SIG-M5 treated with dmso at 0.1 percent for 504 hours (cell line): ENCODE results near the gene ARHGDIB.

ENCODE experiments used
- DNase-seq: peaks from one replicate; lab custom pipeline; 2025; ENCODE audit not compliant: unreplicated experiment; lab: John Stamatoyannopoulos, UW

ARHGDIB gene

GRCh38 chr12:14931791-14932560 is 29.4 kb downstream of the ARHGDIB start:
- DNase-seq = no peak

- DNase-seq = no peak
Observed at GRCh38 chr12:14931359-14931758, 30.0 kb downstream of the ARHGDIB start.

DNA sequence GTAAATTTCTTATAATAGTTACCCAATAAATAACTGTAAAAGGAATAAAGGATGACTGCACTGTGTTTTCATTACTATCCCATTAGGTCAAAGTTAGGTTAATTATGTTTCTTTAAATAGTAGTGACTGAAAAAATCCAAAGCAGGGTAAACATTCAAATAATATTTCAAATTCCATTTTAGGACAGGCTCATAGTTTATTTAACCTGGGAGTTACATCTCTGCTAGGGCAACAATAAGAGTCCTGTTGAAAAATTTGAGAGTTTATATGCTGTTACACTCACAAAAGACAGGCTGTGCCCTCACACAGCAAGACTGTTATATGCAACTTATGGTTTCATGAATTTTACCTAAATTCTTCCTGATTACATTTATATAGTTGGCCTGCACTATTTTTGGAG is 31.1 kb downstream of the ARHGDIB start:
- DNase-seq = no peak

- DNase-seq = no peak
Observed at GRCh38 chr12:14928931-14929330, 32.5 kb downstream of the ARHGDIB start.

DNA sequence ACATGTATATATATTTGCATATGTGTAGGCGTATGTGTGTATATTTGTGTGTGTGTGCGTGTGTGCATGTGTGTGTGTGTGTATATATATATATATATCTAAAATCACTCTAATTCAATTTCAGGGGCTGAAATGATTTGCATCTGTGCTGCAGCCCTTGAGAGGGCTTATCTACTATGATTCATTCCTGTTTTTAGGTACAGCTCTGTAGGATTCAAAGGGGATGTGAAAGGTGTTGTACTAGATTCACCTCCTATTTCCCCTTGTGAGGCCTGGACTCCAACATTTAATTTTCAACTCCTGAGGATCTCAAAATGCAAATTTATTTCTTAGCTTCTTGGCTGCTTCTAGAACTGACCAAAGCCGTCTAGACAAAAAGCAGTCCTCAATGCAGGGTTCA is 34.1 kb downstream of the ARHGDIB start:
- DNase-seq = no peak

DNA sequence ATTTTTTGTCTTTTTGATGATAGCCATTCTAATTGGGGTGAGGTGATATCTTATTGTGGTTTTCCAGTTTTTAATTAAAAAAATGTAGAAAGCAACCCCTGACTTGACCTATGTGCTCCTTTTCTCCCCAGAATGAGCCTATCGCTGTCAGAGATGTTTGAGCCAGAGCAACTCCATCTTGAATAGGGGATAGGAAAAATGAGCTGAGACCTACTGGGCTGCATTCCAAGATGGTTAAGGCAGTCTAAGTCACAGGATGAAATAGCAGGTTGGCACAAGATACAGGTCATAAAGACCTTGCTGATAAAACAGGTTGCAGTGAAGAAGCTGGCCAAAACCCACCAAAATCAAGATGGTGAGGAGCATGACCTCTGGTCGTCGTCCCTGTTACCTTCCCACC is 36.9 kb downstream of the ARHGDIB start:
- no peak for DNase-seq

DNA sequence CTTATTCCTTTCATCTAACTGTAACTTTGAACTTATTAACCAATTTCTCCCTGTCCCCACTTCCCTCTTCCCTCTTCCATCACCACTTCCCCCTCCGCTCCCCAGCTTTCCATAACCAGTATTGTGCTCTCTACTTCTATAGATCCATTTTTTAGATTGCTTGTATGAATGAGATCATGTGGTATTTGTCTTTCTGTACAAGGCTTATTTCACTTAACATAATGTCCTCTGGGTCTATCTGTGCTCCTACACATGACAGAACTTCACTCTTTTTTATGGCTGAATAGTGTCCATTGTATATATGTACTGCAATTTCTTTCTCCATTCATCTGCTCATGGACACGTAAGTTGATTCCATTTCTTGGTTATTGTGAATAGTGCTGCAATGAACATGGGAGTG is 37.5 kb downstream of the ARHGDIB start:
- no peak for DNase-seq

DNA sequence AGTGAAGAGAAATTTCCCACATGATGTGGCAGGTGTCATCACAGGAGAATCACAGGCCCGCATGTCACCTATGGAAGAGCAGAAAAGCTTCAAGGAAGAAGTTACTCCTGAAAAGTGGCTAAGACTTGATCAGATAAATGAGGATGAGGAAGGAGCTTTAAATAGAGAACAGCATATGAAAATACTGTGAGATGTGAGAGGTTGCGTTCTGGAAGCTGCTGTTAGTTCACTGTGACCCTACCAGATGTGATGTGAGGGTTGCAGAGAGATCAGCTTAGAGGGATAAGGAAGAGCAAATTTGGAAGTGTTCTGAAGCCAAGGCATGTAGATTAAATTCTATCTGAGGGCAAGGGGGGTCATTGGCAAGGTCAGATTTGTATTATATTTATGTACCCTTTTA is 40.2 kb downstream of the ARHGDIB start:
- no peak for DNase-seq

- DNase-seq = no peak
Observed at GRCh38 chr12:14920475-14921126, 40.8 kb downstream of the ARHGDIB start.

DNA sequence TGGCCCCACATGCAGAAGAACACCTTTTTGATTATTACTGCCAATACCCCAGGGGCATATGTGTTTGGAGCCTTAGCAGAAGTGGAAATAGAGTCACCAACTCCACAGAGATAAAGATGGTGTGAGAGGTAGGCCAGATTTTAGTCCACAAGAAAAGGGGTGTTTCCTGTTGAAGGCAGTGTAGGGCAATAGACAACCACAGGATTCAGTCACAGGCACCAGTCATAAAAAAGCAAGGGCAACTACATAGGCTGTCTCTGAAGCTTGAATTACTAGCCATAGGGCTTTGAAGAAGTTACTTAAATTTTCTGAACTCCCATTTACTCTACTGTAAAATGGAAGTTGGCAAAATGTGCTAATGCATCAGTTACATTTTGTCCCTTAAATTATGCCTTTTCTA is 41.9 kb downstream of the ARHGDIB start:
- DNase-seq = no peak

DNA sequence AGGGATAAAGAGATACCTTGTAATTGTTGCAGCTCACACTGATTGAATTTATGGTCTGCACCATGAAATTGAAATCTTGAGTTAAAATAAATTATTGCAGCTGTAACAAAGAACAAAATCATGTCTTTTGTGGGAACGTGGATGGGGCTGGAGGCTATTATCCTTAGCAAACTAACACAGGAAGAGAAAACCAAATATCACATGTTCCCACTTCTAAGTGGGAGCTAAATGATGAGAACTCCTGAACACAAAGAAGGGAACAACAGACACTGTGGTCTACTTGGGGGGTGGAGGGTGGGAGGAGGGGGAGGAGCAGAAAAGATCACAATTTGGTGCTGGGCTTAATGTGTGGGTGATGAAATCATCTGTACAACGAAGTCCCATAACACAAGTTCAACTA is 45.7 kb downstream of the ARHGDIB start:
- DNase-seq = no peak

DNA sequence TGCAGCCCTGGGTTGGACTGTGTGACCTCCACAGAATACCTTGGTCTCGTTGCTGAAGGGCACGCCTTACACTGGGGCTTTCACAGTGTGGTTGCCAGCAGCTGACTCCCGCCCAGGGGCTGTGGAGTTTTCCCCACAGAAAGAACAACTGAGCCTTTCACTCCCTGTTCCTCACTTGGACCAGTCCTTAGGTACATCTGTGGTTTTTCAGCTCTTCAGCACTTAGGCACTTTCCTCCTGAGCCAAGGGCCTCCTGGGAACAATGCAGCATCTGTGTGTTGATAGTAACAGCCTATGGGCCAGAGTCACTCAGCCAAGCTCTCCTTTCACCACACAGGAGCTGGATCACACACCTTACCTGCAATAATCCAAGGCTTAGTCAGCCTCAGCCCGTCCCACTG is 48.0 kb downstream of the ARHGDIB start:
- no peak for DNase-seq

DNA sequence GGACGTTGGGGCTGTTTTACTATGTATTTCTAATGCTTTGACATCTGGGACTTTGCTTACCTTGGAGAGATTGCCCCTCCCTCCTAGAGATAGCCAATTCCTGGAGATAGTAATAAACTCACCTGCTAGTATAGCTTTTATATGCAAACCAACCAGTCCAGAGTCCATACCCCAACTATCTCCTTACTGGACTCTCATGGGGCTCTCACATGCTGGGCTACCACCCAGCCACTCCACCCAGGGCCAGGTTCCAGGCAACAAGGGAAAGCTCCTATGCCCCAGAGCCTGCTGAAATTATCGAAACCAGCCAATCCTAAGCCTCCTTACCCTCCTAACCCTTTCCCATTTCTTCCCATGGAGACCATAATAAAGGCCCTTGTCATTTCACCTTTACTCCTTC is 50.3 kb downstream of the ARHGDIB start:
- no peak for DNase-seq

DNA sequence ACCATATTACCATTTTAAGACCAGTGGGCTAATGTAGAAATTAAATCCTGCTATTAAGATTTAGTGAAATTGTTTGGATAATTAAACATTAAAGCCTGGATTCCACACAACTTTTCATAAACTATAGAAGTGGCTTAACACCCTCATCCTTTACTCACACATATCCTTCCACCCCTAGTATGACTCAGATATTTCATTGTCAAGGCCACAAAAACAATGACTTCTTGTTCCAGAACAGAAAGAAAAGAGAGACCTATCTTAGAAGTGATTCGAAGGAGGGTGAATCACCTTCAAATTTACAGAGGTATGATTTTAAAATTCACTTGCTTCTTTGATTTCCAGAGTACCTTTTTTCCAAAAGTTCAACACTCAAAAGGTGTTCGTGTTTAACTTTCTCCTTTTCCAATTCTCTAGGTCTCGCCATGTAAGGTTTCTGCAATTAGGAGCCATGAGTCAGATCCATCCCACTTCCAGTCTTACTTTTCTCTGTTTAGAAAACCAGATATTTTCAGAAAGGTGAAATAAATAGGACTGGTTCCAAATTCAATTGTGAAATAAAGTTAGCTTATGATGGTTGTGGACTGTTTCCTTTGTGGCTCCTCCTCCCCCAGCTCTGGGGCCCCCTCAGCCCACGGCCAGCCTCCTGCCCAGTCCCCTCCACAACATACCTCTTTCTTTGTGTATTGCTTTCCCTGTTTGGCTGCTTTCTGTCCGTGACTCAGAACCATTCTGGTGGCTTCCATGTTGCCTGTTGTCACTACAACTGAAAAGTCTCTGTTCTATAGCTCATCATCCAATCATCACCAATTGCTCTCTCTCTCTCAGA is 51.1 kb downstream of the ARHGDIB start:
- DNase-seq = no peak

- DNase-seq = peak; percentile 17
Observed at GRCh38 chr12:14907953-14908352, 53.4 kb downstream of the ARHGDIB start.

- no peak for DNase-seq
Observed at GRCh38 chr12:14906114-14906513, 55.3 kb downstream of the ARHGDIB start.

DNA sequence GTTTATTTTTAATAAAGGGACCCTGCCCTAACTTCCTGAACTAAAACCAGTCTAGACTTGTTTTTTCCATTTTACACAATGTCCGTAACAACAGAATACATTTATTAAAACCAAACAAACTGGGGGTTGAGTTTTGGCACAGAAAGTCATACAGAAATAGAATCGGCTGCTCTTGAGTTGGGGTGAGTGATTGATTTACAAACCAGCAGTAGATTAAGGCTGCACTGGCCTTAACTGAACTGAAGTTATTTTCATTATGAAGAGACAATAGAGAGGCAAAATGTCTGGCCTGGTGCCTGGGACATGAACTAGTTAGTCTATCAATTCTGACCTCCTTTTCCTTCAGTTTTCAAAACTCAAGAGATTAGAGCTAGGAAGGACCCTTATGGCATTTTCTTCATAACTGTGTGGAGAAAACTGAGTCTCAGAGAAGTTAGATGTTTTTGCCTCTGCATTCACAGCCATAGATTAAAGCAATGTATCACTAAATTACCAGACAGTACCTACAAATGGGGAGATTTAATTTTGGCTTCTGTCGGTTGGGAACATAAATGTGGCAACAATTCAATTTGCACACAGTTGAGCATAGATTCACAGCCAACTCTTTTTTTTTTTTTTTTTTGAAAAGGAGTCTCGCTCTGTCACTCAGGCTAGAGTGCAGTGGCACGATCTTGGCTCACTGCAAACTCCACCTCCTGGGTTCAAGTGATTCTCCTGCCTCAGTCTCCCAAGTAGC is 56.0 kb downstream of the ARHGDIB start:
- DNase-seq = no peak

- no peak for DNase-seq
Observed at GRCh38 chr12:14904854-14905253, 56.5 kb downstream of the ARHGDIB start.

DNA sequence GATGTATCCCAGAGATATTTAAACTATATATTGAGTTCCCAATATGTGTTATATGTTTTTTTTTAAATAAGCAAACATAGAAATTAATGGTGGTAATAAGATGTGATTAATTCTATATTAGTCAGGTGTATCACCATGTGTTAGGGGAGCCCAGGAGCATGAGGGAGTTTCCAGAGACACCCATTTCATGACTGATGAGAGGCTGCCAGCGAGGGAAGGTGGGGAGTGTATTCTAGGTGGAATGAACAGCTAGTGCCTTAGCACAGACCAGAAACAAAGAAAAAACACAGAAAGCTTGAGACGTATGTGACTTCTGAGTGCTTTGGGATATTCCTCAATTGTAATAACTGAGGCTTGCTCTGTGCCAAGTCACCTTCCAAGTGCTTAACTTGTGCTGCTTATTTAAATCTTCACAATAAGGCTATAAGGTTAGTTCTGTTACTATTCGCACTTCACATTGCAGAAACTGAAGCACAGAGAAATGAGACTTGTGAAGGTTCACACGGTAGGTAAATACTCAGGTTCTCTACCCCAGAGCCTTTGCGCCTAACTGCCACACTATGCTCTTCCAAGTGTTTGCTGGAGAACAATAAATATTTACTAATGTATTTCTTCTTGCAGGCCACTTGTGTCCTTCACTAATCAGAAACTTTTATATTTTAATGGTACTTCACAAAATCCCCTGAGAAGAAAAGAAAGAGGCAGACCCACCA is 57.9 kb downstream of the ARHGDIB start:
- no peak for DNase-seq

DNA sequence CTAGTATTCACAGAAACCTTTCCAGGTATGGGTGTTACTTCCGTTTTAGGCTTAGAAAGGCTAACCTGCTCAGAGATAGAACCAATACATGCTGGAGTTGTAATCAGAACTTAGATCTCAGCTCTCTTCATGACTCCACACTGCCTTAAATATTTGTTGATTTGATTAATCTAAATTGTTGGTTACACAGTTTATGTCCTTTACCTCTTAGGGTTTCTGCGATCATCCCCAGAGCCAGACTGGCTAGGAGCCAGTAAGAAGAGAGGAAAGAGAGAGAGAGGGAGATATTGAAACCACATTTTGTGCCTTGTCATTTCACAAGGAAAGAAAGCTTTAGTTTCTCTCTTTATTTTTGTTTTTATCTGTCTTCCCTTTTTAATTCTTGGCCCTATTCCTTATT is 58.9 kb downstream of the ARHGDIB start:
- DNase-seq = no peak

DNA sequence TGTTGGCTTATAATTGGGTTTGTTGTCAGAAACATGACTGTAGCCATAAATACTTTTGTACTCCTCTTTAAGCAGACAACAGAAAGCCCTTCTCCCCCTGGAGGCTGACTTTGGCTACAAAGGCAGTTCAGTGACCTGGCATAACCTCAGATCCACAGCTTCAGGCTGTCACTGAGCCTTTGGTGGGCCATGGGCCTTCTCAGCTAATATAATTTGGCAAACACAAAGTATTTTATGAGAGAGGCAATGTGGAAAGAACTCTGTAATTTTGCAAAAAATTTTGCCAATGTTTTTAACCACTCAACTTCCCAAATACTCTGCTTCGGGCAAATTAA is 60.2 kb downstream of the ARHGDIB start:
- DNase-seq = no peak
